Measurements from ENCODE around the gene ASIC3. TPM values are rescaled to one million over a fixed set of nuclear protein-coding genes. Genes with fewer than 3 reads are reported as not detected.

Gene ASIC3
- total RNA-seq, 1 donor from 2014 or later = under 0.01 TPM

DNA sequence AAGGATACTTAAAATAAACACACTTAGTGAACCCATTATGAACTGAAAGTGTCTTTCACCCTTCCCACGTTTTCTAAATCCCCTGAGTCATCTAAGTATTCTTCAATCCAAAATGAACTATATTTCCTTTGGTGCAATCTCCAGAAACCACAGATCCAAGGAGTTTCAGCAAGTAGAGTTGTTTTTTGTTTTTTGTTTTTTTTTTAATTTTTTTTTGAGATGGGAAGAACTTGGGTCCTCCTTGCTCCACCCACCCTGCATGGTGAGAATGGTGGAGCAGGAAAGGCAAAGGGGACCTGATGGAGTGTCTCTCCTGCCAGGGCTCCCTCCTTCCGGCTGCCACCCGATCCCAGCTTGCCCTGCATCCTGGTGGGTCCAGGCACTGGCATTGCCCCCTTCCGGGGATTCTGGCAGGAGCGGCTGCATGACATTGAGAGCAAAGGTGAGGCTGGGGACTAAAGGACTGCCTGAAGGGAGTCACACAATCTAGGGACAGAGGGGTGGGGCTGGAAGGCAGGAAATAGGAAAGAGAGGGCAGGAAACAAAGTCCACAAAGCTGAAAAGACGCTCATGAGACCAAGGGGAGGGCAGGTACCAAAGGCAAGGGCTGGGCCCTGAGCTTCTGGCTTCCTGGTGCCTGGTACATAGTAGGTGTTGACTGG lies 36.2 kb upstream of the ASIC3 start:
- TF ChIP-seq, protein P1, sequence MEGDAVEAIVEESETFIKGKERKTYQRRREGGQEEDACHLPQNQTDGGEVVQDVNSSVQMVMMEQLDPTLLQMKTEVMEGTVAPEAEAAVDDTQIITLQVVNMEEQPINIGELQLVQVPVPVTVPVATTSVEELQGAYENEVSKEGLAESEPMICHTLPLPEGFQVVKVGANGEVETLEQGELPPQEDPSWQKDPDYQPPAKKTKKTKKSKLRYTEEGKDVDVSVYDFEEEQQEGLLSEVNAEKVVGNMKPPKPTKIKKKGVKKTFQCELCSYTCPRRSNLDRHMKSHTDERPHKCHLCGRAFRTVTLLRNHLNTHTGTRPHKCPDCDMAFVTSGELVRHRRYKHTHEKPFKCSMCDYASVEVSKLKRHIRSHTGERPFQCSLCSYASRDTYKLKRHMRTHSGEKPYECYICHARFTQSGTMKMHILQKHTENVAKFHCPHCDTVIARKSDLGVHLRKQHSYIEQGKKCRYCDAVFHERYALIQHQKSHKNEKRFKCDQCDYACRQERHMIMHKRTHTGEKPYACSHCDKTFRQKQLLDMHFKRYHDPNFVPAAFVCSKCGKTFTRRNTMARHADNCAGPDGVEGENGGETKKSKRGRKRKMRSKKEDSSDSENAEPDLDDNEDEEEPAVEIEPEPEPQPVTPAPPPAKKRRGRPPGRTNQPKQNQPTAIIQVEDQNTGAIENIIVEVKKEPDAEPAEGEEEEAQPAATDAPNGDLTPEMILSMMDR (IDR thresholded peaks at IDR 0.05; ENCODE audit: insufficient read depth, low read length, severe bottlenecking) = no peak
- Histone ChIP-seq H3K27me3 (ENCODE audit: control insufficient read depth, insufficient read depth, low read length) (peaks cover 9% of the 10 kb centered on the region), H3K4me3 (ENCODE audit: low read depth, low read length) (no peak overlapping the region), H3K36me3 (ENCODE audit: control insufficient read depth, insufficient read depth, low read length) (no peaks in the 10 kb centered on the region)
- DNase-seq (ENCODE audit: low read depth) = no peak
- FAIRE-seq = no peak

DNA sequence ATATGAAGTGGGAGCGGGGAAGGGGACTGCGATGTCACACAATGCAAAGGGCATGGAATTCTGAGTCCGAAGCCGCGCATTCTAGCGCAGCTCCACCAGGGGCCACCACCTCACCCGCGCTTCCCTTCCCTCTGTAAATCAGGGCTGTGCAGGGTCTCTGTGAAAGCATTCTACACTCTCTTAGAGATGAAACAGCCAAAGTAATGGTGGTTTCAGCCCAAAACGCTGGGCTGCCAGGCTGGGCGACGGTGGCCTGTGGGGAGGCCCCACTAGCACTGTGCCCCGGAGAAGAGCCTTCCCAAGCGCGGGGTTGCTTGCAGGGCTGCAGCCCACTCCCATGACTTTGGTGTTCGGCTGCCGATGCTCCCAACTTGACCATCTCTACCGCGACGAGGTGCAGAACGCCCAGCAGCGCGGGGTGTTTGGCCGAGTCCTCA lies 35.4 kb upstream of the ASIC3 start:
- Histone ChIP-seq H3K4me3 (ENCODE audit: low read depth, low read length) (no peak overlapping the region), H3K36me3 (ENCODE audit: control insufficient read depth, insufficient read depth, low read length) (no peaks in the 10 kb centered on the region), H3K27me3 (ENCODE audit: control insufficient read depth, insufficient read depth, low read length) (peaks cover 9% of the 10 kb centered on the region)
- FAIRE-seq (no peak), DNase-seq (ENCODE audit: low read depth) (no peak)
- TF ChIP-seq, protein P1 (IDR thresholded peaks at IDR 0.05; ENCODE audit: insufficient read depth, low read length, severe bottlenecking) = peak; percentile 62

DNA sequence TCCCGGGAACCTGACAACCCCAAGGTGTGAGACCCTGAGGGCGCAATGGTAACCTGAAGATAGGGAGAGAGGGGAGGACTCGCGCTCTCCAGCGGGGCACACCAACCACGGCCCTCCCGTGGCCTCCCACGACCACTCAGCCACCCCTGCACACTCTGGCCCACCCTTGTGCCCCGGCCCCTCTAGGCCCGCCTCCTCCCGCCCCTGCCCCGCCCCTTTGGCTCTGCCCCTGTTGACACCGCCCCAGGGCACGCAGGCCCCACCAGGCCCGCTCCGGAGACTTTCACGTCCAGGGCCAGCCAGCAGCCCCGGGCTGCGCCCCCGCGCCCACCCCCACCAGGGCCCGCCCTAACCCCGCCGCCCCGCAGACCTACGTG lies 35.0 kb upstream of the ASIC3 start:
- Histone ChIP-seq H3K36me3 (ENCODE audit: control insufficient read depth, insufficient read depth, low read length) (no peaks in the 10 kb centered on the region), H3K27me3 (ENCODE audit: control insufficient read depth, insufficient read depth, low read length) (peaks cover 10% of the 10 kb centered on the region), H3K4me3 (ENCODE audit: low read depth, low read length) (no peak overlapping the region)
- no peak for DNase-seq (ENCODE audit: low read depth)
- FAIRE-seq = no peak
- TF ChIP-seq, protein P1 (IDR thresholded peaks at IDR 0.05; ENCODE audit: insufficient read depth, low read length, severe bottlenecking) = no peak

DNA sequence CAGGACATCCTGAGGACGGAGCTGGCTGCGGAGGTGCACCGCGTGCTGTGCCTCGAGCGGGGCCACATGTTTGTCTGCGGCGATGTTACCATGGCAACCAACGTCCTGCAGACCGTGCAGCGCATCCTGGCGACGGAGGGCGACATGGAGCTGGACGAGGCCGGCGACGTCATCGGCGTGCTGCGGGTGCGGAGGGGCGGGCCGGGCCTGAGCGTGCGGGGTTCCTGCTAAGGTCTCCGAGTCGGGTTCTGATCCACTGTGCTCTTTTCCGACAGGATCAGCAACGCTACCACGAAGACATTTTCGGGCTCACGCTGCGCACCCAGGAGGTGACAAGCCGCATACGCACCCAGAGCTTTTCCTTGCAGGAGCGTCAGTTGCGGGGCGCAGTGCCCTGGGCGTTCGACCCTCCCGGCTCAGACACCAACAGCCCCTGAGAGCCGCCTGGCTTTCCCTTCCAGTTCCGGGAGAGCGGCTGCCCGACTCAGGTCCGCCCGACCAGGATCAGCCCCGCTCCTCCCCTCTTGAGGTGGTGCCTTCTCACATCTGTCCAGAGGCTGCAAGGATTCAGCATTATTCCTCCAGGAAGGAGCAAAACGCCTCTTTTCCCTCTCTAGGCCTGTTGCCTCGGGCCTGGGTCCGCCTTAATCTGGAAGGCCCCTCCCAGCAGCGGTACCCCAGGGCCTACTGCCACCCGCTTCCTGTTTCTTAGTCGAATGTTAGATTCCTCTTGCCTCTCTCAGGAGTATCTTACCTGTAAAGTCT lies 34.4 kb upstream of the ASIC3 start:
- no peak for DNase-seq (ENCODE audit: low read depth)
- Histone ChIP-seq H3K36me3 (ENCODE audit: control insufficient read depth, insufficient read depth, low read length) (no peaks in the 10 kb centered on the region), H3K27me3 (ENCODE audit: control insufficient read depth, insufficient read depth, low read length) (peaks cover 12% of the 10 kb centered on the region), H3K4me3 (ENCODE audit: low read depth, low read length) (peak overlapping the region; percentile 4)
- TF ChIP-seq, protein P1 (IDR thresholded peaks at IDR 0.05; ENCODE audit: insufficient read depth, low read length, severe bottlenecking) = peak; percentile 8
- no peak for FAIRE-seq

DNA sequence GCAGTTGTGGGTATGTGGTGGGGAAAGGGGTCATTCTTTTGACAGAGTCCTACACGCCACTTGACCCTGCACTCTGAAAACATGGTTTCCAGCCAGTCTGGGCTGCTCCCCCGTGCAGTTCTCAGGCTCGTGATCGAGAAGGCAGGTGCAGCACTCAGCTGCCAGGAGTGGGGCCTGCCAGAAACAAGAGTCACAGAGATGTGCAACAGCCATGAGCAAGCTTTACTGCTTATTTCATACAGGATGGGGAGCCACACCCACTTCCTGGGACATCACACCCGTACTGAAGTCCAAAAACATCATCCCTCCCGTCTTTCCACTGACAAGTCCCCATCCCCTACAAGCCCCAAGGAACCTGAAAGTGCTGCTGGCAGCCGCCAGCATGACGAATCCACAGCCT lies 33.4 kb upstream of the ASIC3 start:
- TF ChIP-seq, protein P1 (IDR thresholded peaks at IDR 0.05; ENCODE audit: insufficient read depth, low read length, severe bottlenecking) = no peak
- peak; percentile 43 for DNase-seq (ENCODE audit: low read depth)

More for the DNA sequence above, 33.4 kb upstream of the ASIC3 start:
- Histone ChIP-seq H3K36me3 (ENCODE audit: control insufficient read depth, insufficient read depth, low read length) (no peaks in the 10 kb centered on the region), H3K27me3 (ENCODE audit: control insufficient read depth, insufficient read depth, low read length) (peaks cover 15% of the 10 kb centered on the region), H3K4me3 (ENCODE audit: low read depth, low read length) (no peak overlapping the region)
- FAIRE-seq = no peak
